CD4-positive, alpha-beta T cell (primary cell): ENCODE measurements around the gene DLG5. TPM values are rescaled to one million over a fixed set of nuclear protein-coding genes. Genes with fewer than 3 reads are reported as not detected.
A peak's percentile ranks its signal among the peaks of the same experiment; 100 is the strongest.

Experiments used
- ATAC-seq: fragments of 200-7000 bp; cut with Tn5 transposase; one replicate; pipeline ENCODE4 v1.10.0; 2022; ENCODE audit warnings: mild to moderate bottlenecking; ENCODE audit not compliant: poor library complexity
- CTCF ChIA-PET: fragments of 350-600 bp; sonication (Branson Sonifier 250); formaldehyde crosslinking; loops from one replicate; lab custom pipeline; 2021; ENCODE audit warnings: antibody characterized with exemption, inconsistent platforms; lab: Charles Lee
- POLR2A ChIA-PET: fragments of 350-600 bp; sonication (Branson Sonifier 250); formaldehyde crosslinking; loops from one replicate; lab custom pipeline; 2021; ENCODE audit warnings: antibody characterized with exemption, inconsistent platforms; lab: Charles Lee
- DNase-seq, 14 experiments: peaks; one replicate each; pipeline ENCODE4 v3.0.0-alpha.2; 2013 to 2020; ENCODE audit warnings: mixed read lengths in 2 of 14
- H3K27ac ChIP-seq, 2 donors: one replicate each; pipeline versions ENCODE4 v1.5.1 to v1.7.0; 2013; ENCODE audit warnings: low read length in 2 of 2, low read depth in 1 of 2, mild to moderate bottlenecking in 1 of 2
- H3K27me3 ChIP-seq, 2 experiments: 1 replicate in 1 of 2; 2 replicates in 1 of 2; pipeline versions ENCODE4 v1.6.1 to v1.7.0; 2013; ENCODE audit warnings: low read length in 2 of 2, control low read depth in 1 of 2, mild to moderate bottlenecking in 1 of 2, moderate library complexity in 1 of 2; ENCODE audit not compliant: insufficient read depth in 2 of 2, control insufficient read depth in 1 of 2
- H3K36me3 ChIP-seq: one replicate; pipeline ENCODE4 v1.6.1; 2013; ENCODE audit warnings: low read length, control low read depth; ENCODE audit not compliant: insufficient read depth
- H3K4me1 ChIP-seq: one replicate; pipeline ENCODE4 v1.6.1; 2013; ENCODE audit warnings: low read length, control low read depth; ENCODE audit not compliant: insufficient read depth
- H3K4me3 ChIP-seq: one replicate; pipeline ENCODE4 v1.5.1; 2013; ENCODE audit warnings: mild to moderate bottlenecking, low read length, moderate library complexity
- H3K9me3 ChIP-seq, 2 experiments: 1 replicate in 1 of 2; 2 replicates in 1 of 2; pipeline versions ENCODE4 v1.6.1 to v1.7.0; 2013; ENCODE audit warnings: low read length in 2 of 2, mild to moderate bottlenecking in 2 of 2, control low read depth in 1 of 2, moderate library complexity in 1 of 2; ENCODE audit not compliant: control insufficient read depth in 1 of 2, insufficient read depth in 1 of 2
- H3K27ac Mint-ChIP-seq: one replicate; pipeline ENCODE4 v1.8.0; 2020; ENCODE audit warnings: mixed read lengths
- H3K27me3 Mint-ChIP-seq: one replicate; pipeline ENCODE4 v1.8.0; 2021; ENCODE audit warnings: mixed read lengths
- H3K36me3 Mint-ChIP-seq: one replicate; pipeline ENCODE4 v1.8.0; 2021; ENCODE audit warnings: low read depth, mixed read lengths
- H3K4me1 Mint-ChIP-seq: one replicate; pipeline ENCODE4 v1.8.0; 2021; ENCODE audit warnings: low read depth, mixed read lengths
- H3K4me3 Mint-ChIP-seq: one replicate; pipeline ENCODE4 v1.8.0; 2020; ENCODE audit warnings: mild to moderate bottlenecking, mixed read lengths
- H3K9me3 Mint-ChIP-seq: one replicate; pipeline ENCODE4 v1.8.0; 2020; ENCODE audit warnings: mixed read lengths
- CTCF ChIP-seq: fragments of 200-600 bp; IDR thresholded peaks from one replicate; pipeline ENCODE4 v1.8.0; 2022; ENCODE audit warnings: antibody characterized with exemption, mild to moderate bottlenecking
- intact Hi-C, 2 experiments: fragments of 100-400 bp; cut with DNase I in 1 of 2; cut with micrococcal nuclease in 1 of 2; formaldehyde crosslinking; loops; one replicate each; pipeline versions ENCODE4 v1.15.1 to v1.9.0; 2023 to 2025; cut with DNase I, micrococcal nuclease
- total RNA-seq, 174 experiments: library from RNA in 2 of 174; stranded (reverse) in 2 of 174; gene quantifications; one replicate each; pipeline ENCODE4 v1.2.3 and lab custom pipeline; 2021 to 2026

DLG5 gene
- total RNA-seq, 2 experiments from 2014 or later = 7.1 to 7.4 TPM

- ATAC-seq (no peak), DNase-seq (no peak)
- Mint-ChIP-seq H3K9me3 (no peaks in the 10 kb centered on the region), H3K27me3 (no peaks in the 10 kb centered on the region), H3K4me1 (no peaks in the 10 kb centered on the region), H3K36me3 (no peaks in the 10 kb centered on the region), H3K27ac (no peak overlapping the region), H3K4me3 (no peak overlapping the region)
- H3K4me3 ChIP-seq = no peak overlapping the region
- peaks cover 4% of the 10 kb centered on the region for H3K4me1 ChIP-seq
- no peaks in the 10 kb centered on the region for H3K9me3 ChIP-seq
- TF ChIP-seq CTCF = no peak
- intact Hi-C loops = no loop called here
- CTCF ChIA-PET = no interaction called here
- H3K36me3 ChIP-seq = no peaks in the 10 kb centered on the region
- no peak overlapping the region for H3K27ac ChIP-seq
- POLR2A ChIA-PET = no interaction called here
- no peaks in the 10 kb centered on the region for H3K27me3 ChIP-seq
Measured at GRCh38 chr10:77821551-77821950, 105.0 kb downstream of the DLG5 start.

- Mint-ChIP-seq H3K36me3 (no peaks in the 10 kb centered on the region), H3K4me3 (no peak overlapping the region), H3K27me3 (no peaks in the 10 kb centered on the region), H3K27ac (no peak overlapping the region), H3K9me3 (no peaks in the 10 kb centered on the region), H3K4me1 (no peaks in the 10 kb centered on the region)
- H3K36me3 ChIP-seq = no peaks in the 10 kb centered on the region
- POLR2A ChIA-PET = no interaction called here
- H3K27me3 ChIP-seq = no peaks in the 10 kb centered on the region
- CTCF ChIA-PET = no interaction called here
- H3K9me3 ChIP-seq = no peaks in the 10 kb centered on the region
- intact Hi-C loops = no loop called here
- no peak overlapping the region for H3K4me3 ChIP-seq
- H3K4me1 ChIP-seq = peaks cover 4% of the 10 kb centered on the region
- ATAC-seq (no peak), DNase-seq (no peak)
- no peak for TF ChIP-seq CTCF
- H3K27ac ChIP-seq = no peak overlapping the region
Measured at GRCh38 chr10:77821036-77821435, 105.5 kb downstream of the DLG5 start.

- POLR2A ChIA-PET = no interaction called here
Measured at GRCh38 chr10:77820349-77820748, 106.2 kb downstream of the DLG5 start.

More at GRCh38 chr10:77820349-77820748, 106.2 kb downstream of the DLG5 start:
- no peak overlapping the region for H3K4me3 ChIP-seq
- Mint-ChIP-seq H3K9me3 (no peaks in the 10 kb centered on the region), H3K4me3 (no peak overlapping the region), H3K27me3 (no peaks in the 10 kb centered on the region), H3K27ac (no peak overlapping the region), H3K36me3 (no peaks in the 10 kb centered on the region), H3K4me1 (no peaks in the 10 kb centered on the region)
- peaks cover 4% of the 10 kb centered on the region for H3K4me1 ChIP-seq
- no peaks in the 10 kb centered on the region for H3K9me3 ChIP-seq
- intact Hi-C loops = no loop called here
- no peak overlapping the region for H3K27ac ChIP-seq
- H3K27me3 ChIP-seq = no peaks in the 10 kb centered on the region
- DNase-seq (no peak), ATAC-seq (peak; percentile 41)
- CTCF ChIA-PET = interaction anchor here (0.8 to 0.9 kb wide), 2 partner anchors 18 to 101 kb away, joined by 3 to 4 read pairs; no protein-coding TSS in a partner anchor
- H3K36me3 ChIP-seq = no peaks in the 10 kb centered on the region
- no peak for TF ChIP-seq CTCF
